Vagina (tissue), 2 donors: Measurements from ENCODE around the gene FGF6.

Source experiments
- POLR2A ChIP-seq, 2 donors: fragments of 450-650 bp; IDR thresholded peaks; one replicate each; pipeline ENCODE4 v1.6.1; 2017; ENCODE audit warnings: antibody characterized with exemption in 2 of 2, mild to moderate bottlenecking in 2 of 2, moderate library complexity in 2 of 2
- POLR2AphosphoS5 ChIP-seq, 2 donors: sonication (generic); formaldehyde crosslinking; IDR thresholded peaks; one replicate each; pipeline ENCODE4 v1.9.0; 2017; ENCODE audit warnings: antibody characterized with exemption in 2 of 2, mild to moderate bottlenecking in 2 of 2, low read depth in 1 of 2; ENCODE audit not compliant: insufficient read depth in 1 of 2
- TF ChIP-seq, protein P1 (sequence below), 3 experiments: fragments of 450-650 bp in 2 of 3; fragments of 200-600 bp in 1 of 3; sonication (generic) in 1 of 3; IDR thresholded peaks; one replicate each; pipeline ENCODE4 v1.5.1; 2017 to 2019; ENCODE audit warnings: antibody characterized with exemption in 3 of 3, mild to moderate bottlenecking in 2 of 3, moderate library complexity in 2 of 3

DNA sequence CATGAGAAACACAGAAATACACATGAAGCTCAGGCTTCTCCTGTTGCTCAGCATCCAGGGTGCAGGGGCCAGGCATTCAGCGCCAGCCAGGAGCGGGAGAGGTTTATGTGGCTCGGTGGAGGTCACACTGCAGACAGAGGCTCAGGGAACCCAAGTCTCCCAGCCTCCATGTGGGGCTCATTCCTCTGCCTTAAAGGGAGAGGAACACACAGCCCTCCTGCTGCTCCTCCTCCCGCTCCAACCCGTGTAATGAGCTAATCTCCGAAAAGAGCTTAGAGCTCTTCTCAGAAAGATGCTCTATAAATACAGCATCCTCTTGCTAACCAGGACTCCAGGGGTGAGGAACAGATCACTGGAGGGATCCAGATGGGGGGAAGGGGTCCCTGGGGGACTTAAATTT lies 28.2 kb downstream of the FGF6 start:
- TF ChIP-seq POLR2A (IDR thresholded peaks at IDR 0.05), result no peak
- TF ChIP-seq, protein P1, sequence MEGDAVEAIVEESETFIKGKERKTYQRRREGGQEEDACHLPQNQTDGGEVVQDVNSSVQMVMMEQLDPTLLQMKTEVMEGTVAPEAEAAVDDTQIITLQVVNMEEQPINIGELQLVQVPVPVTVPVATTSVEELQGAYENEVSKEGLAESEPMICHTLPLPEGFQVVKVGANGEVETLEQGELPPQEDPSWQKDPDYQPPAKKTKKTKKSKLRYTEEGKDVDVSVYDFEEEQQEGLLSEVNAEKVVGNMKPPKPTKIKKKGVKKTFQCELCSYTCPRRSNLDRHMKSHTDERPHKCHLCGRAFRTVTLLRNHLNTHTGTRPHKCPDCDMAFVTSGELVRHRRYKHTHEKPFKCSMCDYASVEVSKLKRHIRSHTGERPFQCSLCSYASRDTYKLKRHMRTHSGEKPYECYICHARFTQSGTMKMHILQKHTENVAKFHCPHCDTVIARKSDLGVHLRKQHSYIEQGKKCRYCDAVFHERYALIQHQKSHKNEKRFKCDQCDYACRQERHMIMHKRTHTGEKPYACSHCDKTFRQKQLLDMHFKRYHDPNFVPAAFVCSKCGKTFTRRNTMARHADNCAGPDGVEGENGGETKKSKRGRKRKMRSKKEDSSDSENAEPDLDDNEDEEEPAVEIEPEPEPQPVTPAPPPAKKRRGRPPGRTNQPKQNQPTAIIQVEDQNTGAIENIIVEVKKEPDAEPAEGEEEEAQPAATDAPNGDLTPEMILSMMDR (IDR thresholded peaks at IDR 0.05), result no peak
- TF ChIP-seq POLR2AphosphoS5 (IDR thresholded peaks at IDR 0.05; ENCODE audit: insufficient read depth in 1 of 2, low read depth in 1 of 2), result no peak
